HG03159 (cell line): ENCODE results near the gene SPDYE2B.
"Not testable (repeated sequence)": the region's sequence is repeated elsewhere in the genome, so short reads cannot be mapped to it uniquely, and the experiment has no call there.

Source experiments
- ATAC-seq: cut with Tn5 transposase; IDR thresholded peaks from one replicate; pipeline ENCODE4 v1.9.1; 2021; ENCODE audit warnings: mild to moderate bottlenecking, moderate library complexity; ENCODE audit not compliant: unreplicated experiment

SPDYE2B gene

DNA sequence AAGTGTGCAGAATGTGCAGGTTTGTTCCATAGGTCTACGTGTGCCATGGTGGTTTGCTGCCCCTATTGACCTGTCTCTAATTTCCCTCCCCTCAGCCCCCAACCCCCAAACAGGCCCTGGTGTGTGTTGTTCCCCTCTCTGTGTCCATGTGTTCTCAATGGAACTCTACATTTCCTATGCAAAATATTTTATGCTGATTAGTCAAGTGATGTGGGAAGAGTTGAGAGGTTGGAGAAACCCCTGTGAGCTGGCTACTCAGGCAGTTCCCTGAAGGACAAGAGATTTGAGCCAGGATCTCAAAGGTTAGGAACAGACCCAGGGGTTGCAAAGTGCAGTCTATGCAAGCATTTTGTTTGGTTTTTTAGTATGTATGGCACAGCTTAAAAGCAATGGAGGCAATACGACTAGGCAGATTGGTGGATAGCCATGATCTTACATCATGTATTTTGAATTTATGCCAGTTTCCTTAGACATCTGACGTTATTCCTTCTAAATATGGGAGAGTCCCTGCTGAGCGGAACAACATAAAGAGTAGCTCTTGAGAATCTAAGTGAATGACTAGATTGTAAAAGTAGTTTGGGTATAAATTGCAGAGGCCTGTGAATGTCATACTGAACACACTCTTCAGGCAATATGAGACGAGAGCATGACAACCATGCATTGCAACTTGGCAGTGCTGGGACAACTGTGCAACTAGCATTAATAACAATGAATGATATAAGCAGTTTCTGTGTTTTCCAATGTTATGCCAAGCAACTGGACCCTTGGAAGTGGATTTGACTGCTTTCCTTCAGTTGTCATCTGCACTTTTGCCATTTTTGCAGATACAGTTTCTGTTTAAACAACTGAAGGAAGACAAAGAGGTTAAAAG lies 47.8 kb downstream of the SPDYE2B start:
- ATAC-seq = not testable (repeated sequence)

DNA sequence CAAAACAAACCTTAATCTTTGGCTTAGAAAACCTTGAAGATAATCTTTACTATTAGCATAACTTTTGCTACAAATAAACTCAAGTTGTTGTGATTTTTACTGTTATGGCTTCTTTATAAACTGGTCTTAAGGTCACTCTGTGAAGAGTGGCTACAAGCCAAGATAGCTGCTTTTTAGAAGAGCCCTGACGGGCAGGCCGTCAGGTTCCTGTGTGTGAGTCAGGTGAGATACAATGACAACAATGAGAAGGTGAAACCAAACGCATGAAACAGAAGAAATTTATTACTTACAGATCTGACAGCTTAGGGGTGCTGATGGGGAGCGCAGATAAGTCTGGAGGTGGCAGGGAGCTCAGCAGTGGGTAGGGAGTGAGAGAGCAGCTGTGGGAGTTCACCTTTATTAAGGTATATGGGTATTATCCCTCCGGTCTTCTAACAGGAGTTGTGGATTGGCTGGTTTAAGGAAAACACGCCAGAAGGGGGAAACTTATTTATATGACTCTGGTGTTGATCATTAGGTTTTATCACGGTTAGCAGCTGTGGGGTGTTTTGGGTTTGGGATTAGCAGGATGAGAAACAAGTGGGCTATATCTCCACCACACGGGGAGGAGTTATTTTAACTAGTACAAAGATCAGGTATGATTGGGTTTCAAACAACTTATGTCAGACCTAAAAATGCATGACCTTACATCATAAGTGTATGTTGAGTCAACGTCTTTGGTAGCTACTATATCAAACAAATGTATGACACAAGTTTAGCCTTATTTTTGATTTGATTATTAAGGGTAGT lies 49.0 kb downstream of the SPDYE2B start:
- not testable (repeated sequence) for ATAC-seq
